GM21576 (cell line): Measurements from ENCODE around the gene C2CD5.
"Not testable (repeated sequence)": the region's sequence is repeated elsewhere in the genome, so short reads cannot be mapped to it uniquely, and the experiment has no call there.

Source experiments
- ATAC-seq: cut with Tn5 transposase; IDR thresholded peaks from one replicate; pipeline ENCODE4 v1.9.1; 2021; ENCODE audit warnings: mild to moderate bottlenecking, moderate library complexity; ENCODE audit not compliant: unreplicated experiment

The C2CD5 gene

GRCh38 chr12:22536971-22537544 lies 7.3 kb downstream of the C2CD5 start:
- no peak for ATAC-seq

GRCh38 chr12:22536346-22536945 lies 7.9 kb downstream of the C2CD5 start:
- ATAC-seq: no peak

GRCh38 chr12:22535478-22535877 lies 8.9 kb downstream of the C2CD5 start:
- ATAC-seq: no peak

GRCh38 chr12:22535038-22535437 lies 9.3 kb downstream of the C2CD5 start:
- no peak for ATAC-seq

- ATAC-seq: no peak
Measured at GRCh38 chr12:22533155-22533554, 11.2 kb downstream of the C2CD5 start.

GRCh38 chr12:22532317-22532716 lies 12.0 kb downstream of the C2CD5 start:
- ATAC-seq: no peak

- no peak for ATAC-seq
Measured at GRCh38 chr12:22531205-22531604, 13.1 kb downstream of the C2CD5 start.

- peak; percentile 92 for ATAC-seq
Measured at GRCh38 chr12:22529281-22530060, 14.9 kb downstream of the C2CD5 start.

- ATAC-seq: no peak
Measured at GRCh38 chr12:22527999-22528398, 16.3 kb downstream of the C2CD5 start.

- no peak for ATAC-seq
Measured at GRCh38 chr12:22526836-22527235, 17.5 kb downstream of the C2CD5 start.

- ATAC-seq: no peak
Measured at GRCh38 chr12:22525426-22525825, 18.9 kb downstream of the C2CD5 start.

- no peak for ATAC-seq
Measured at GRCh38 chr12:22518998-22519397, 25.3 kb downstream of the C2CD5 start.

- ATAC-seq: no peak
Measured at GRCh38 chr12:22518060-22518719, 26.2 kb downstream of the C2CD5 start.

- ATAC-seq: no peak
Measured at GRCh38 chr12:22514875-22515274, 29.5 kb downstream of the C2CD5 start.

- no peak for ATAC-seq
Measured at GRCh38 chr12:22505826-22506225, 38.5 kb downstream of the C2CD5 start.

- ATAC-seq: no peak
Measured at GRCh38 chr12:22500100-22500499, 44.2 kb downstream of the C2CD5 start.

GRCh38 chr12:22499445-22499844 lies 44.9 kb downstream of the C2CD5 start:
- ATAC-seq: no peak

- no peak for ATAC-seq
Measured at GRCh38 chr12:22494319-22494718, 50.0 kb downstream of the C2CD5 start.

- no peak for ATAC-seq
Measured at GRCh38 chr12:22491034-22491433, 53.3 kb downstream of the C2CD5 start.

GRCh38 chr12:22488478-22488877 lies 55.9 kb downstream of the C2CD5 start:
- ATAC-seq: no peak

GRCh38 chr12:22487683-22488082 lies 56.7 kb downstream of the C2CD5 start:
- ATAC-seq: not testable (repeated sequence)
